ENCODE results near the gene HNF4A.
A peak's percentile ranks its signal among the peaks of the same experiment; 100 is the strongest.

HNF4A gene

DNA sequence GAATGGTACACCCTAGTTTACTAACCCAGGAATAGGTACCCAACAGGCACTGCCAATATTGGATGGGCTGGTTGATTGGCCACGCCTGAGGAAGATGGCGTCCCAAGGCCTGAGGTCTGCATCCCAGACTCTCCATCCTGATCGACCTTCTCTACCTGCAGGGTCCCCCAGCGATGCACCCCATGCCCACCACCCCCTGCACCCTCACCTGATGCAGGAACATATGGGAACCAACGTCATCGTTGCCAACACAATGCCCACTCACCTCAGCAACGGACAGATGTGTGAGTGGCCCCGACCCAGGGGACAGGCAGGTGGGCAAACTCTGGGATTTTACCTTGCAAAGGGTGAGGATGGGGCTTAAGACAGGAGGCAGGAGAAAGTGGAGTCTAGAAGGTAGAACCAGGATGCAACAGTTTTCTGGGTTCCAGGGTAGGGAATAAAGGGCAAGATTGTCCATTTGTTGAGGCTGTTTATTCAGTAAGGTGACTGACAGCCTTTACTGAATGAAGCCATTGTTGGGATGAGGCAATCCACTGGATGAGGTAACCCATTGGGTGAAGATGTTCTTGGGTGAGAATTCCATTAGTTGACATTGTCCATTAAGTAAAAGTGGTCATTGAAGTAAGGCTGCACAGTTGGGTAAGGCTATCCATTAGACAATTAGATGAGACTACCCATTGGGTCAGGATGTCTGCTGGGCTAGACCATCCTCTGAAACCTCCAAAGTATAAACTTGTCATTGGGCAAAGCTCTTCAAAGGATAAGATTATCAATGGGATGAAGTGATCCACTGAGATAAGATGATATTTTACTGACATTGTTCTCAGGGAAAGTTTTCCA lies 72.9 kb downstream of the HNF4A start:
- DNase-seq, result no peak

DNA sequence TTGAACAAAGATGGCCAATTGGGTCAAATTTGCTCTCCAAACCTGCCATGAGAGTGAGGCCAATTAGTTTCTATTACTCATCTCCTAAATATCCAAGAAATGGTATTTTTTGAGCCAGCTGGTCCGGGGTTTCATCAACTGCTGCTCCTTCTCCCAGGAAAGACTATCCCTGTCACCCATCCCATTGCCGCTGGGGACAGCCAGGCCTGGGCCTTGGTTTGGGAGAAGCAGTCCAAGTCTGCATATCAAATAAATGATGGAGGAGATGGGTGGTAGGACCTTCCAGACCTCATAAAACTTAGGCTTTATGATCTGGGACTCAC lies 73.5 kb downstream of the HNF4A start:
- no peak for DNase-seq

DNA sequence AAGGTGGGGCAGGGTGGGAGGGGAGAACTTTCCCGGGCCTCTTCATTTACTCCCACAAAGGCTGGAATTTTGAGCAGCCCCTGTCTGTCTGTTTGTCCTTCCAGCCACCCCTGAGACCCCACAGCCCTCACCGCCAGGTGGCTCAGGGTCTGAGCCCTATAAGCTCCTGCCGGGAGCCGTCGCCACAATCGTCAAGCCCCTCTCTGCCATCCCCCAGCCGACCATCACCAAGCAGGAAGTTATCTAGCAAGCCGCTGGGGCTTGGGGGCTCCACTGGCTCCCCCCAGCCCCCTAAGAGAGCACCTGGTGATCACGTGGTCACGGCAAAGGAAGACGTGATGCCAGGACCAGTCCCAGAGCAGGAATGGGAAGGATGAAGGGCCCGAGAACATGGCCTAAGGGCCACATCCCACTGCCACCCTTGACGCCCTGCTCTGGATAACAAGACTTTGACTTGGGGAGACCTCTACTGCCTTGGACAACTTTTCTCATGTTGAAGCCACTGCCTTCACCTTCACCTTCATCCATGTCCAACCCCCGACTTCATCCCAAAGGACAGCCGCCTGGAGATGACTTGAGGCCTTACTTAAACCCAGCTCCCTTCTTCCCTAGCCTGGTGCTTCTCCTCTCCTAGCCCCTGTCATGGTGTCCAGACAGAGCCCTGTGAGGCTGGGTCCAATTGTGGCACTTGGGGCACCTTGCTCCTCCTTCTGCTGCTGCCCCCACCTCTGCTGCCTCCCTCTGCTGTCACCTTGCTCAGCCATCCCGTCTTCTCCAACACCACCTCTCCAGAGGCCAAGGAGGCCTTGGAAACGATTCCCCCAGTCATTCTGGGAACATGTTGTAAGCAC lies 74.1 kb downstream of the HNF4A start:
- no peak for DNase-seq

DNA sequence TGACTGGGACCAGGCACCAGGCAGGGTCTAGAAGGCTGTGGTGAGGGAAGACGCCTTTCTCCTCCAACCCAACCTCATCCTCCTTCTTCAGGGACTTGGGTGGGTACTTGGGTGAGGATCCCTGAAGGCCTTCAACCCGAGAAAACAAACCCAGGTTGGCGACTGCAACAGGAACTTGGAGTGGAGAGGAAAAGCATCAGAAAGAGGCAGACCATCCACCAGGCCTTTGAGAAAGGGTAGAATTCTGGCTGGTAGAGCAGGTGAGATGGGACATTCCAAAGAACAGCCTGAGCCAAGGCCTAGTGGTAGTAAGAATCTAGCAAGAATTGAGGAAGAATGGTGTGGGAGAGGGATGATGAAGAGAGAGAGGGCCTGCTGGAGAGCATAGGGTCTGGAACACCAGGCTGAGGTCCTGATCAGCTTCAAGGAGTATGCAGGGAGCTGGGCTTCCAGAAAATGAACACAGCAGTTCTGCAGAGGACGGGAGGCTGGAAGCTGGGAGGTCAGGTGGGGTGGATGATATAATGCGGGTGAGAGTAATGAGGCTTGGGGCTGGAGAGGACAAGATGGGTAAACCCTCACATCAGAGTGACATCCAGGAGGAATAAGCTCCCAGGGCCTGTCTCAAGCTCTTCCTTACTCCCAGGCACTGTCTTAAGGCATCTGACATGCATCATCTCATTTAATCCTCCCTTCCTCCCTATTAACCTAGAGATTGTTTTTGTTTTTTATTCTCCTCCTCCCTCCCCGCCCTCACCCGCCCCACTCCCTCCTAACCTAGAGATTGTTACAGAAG lies 75.0 kb downstream of the HNF4A start:
- no peak for DNase-seq

DNA sequence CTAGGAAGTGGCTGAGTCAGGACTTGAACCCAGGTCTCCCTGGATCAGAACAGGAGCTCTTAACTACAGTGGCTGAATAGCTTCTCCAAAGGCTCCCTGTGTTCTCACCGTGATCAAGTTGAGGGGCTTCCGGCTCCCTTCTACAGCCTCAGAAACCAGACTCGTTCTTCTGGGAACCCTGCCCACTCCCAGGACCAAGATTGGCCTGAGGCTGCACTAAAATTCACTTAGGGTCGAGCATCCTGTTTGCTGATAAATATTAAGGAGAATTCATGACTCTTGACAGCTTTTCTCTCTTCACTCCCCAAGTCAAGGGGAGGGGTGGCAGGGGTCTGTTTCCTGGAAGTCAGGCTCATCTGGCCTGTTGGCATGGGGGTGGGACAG lies 75.6 kb downstream of the HNF4A start:
- DNase-seq, result no peak

DNA sequence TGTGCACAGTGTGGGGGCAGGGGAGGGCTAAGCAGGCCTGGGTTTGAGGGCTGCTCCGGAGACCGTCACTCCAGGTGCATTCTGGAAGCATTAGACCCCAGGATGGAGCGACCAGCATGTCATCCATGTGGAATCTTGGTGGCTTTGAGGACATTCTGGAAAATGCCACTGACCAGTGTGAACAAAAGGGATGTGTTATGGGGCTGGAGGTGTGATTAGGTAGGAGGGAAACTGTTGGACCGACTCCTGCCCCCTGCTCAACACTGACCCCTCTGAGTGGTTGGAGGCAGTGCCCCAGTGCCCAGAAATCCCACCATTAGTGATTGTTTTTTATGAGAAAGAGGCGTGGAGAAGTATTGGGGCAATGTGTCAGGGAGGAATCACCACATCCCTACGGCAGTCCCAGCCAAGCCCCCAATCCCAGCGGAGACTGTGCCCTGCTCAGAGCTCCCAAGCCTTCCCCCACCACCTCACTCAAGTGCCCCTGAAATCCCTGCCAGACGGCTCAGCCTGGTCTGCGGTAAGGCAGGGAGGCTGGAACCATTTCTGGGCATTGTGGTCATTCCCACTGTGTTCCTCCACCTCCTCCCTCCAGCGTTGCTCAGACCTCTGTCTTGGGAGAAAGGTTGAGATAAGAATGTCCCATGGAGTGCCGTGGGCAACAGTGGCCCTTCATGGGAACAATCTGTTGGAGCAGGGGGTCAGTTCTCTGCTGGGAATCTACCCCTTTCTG lies 76.2 kb downstream of the HNF4A start:
- DNase-seq, result no peak

DNA sequence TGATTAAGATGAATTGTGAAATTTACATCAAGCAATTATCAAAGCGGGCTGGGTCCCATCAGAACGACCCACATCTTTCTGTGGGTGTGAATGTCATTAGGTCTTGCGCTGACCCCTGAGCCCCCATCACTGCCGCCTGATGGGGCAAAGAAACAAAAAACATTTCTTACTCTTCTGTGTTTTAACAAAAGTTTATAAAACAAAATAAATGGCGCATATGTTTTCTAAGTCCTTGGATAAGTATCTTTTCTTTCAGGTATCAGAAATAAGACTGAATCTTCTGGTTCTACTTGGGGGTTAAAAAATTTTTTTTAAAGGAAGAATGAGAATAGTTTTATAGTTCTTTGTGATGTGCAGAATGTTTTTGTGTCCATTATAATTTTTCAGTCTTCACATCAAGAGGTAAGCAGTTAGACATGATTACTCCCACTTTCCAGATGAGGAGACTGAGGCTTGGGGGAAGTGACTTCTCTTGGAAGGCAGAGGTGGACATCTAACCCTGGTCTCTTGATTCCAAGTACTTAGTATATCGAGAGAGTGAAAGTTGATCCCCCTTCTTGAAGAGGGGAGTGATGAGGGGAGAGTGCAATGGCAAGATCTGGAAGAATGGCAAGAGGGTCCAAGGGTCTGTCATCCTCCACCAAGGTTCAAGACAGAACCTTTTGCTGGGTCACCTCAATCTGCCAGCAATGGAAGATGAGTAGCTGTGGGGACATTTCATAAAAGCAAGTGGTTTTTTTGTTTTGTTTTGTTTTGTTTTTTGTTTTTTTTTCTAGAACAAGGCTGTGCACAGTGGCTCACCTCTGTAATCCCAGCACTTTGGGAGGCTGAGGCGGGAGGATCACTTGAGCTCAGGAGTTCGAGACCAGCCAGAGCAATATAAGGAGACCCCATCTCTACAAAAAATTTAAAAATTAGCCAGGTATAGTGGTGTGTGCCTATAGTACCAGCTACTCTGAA lies 77.4 kb downstream of the HNF4A start:
- no peak for DNase-seq

DNA sequence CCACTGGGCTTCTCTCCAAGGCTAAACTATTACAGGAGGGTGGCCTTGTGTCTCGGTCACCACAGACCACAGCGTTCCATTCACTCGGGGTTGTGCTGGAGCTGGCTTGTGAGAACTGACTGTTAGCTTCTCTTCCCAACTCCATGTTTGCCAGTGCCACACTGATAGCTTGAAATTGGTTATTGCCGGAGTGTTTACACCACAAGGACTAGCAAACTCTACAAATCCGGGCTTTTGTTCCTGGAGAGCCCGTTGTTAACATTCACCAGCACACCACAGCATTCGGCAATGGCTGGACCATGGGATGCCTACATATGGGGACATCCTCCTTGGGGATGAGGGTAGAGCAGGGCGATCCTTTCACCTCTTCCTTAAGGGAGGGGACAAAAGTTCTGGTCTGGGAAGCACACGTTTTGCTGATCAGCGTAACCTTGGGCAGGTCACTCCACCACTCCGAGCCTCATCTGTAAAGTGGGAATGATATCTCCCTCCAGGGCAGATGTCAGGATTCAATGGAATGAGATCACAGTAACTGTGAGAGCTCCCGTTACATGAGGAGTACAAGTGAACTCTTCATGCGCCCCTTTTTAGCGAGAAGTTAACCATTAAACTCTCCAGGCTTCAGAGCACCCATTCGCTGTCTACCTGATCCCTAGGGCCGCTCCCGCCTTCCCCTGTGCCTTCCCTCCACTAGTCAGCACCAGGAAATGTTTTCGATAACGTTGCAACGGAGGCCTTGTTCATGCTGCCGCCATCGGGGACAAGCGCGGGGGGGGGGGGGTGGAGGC lies 78.4 kb downstream of the HNF4A start:
- DNase-seq, result no peak

DNA sequence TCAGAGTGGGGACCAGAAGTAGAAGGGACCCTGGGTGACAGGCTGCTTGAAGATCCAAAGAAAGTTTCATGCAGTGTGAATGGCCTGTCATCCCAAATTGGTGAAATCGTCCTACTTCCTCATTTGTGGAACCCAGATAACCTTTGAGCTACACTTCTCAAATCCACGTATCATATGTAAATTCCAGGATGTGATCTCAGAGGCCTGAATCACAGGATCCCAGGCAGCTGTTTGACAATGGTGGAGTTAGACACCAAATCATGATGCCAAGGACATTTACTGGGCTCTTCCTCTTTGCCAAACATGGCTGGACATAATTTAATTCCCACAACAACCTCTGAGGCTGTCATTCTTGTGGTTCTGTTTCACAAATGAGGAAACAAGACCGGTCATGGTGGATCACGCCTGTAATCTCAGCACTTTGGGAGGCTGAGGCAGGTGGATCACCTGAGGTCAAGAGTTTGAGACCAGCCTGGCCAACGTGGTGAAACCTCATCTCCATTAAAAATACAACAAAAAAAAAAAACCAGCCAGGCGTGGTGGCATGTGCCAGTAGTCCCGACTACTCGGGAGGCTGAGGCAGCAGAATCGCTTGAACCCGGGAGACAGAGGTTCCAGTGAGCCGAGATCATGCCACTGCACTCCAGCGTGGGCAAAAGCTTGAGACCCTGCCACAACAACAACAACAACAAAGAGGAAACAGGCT lies 80.3 kb downstream of the HNF4A start:
- DNase-seq, result no peak

DNA sequence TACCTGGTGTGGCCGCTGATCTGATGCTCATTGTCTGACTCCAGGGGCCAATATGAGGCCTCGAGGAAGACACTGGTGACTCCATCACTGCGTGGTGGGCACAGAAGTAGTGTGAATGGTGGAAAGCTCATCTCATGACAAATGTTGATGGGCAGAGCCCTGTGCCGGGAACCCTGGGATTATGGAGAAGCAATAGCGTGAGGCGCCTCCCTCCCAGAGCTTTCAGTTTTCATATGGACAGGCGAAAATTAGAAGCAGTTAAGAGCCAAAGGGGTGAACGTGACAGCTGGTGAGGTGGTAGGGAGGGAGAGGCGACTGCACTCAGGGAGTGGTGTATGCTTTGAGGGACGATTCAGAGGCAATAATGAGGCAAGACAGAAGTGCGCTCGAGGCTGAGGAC lies 80.9 kb downstream of the HNF4A start:
- DNase-seq, result no peak

DNA sequence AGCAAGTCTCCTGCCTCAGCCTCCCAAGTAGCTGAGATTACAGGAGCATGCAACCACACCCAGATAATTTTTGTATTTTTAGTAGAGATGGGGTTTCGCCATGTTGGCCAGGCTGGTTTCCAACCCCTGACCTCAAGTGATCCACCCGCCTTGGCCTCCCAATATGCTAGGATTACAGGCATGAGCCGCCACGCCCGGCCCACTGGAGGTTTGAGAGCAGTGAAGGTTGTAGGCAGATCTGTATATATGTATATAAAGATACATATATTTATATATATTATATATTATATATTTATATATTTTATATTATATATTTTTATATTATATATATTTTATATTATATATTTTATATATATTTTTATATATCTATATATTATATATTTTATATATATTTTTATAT lies 82.0 kb downstream of the HNF4A start:
- no peak for DNase-seq

DNA sequence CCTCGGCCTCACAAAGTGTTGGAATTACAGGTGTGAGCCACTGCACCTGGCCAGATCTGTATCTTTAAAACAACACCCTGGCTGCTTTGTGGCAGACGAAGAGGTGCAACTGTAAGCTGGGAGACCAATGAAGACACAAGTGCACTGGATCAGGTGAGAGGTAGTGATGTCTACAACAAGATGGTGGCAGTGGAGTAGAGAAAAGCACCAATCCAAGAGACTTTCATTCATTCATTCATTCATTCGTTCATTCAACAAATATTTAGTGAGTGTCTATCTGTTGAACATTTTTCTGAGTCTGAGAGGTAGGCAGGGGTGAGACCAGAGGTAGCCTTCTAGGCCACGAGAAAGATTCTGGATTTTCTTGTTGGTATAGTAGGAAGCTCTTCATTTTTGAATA lies 83.3 kb downstream of the HNF4A start:
- no peak for DNase-seq

DNA sequence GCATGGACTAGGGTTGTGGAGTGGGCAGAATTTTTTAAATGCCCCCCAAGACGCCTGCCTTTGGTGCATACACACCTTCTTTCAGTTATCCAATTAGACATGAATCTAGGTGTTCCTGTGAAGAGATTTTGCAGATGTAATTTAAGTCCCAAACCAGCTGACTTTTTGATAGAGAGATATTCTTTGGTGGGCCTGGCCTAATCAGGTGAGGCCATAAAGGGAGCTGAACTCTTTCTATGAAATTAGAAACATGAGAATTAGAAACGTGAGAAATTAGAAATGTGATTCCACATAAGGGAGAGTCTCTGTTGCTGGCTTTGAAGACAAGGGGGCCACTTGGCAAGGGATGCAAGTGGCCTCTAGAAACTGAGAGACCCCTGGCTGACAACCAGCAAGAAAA lies 83.8 kb downstream of the HNF4A start:
- no peak for DNase-seq

DNA sequence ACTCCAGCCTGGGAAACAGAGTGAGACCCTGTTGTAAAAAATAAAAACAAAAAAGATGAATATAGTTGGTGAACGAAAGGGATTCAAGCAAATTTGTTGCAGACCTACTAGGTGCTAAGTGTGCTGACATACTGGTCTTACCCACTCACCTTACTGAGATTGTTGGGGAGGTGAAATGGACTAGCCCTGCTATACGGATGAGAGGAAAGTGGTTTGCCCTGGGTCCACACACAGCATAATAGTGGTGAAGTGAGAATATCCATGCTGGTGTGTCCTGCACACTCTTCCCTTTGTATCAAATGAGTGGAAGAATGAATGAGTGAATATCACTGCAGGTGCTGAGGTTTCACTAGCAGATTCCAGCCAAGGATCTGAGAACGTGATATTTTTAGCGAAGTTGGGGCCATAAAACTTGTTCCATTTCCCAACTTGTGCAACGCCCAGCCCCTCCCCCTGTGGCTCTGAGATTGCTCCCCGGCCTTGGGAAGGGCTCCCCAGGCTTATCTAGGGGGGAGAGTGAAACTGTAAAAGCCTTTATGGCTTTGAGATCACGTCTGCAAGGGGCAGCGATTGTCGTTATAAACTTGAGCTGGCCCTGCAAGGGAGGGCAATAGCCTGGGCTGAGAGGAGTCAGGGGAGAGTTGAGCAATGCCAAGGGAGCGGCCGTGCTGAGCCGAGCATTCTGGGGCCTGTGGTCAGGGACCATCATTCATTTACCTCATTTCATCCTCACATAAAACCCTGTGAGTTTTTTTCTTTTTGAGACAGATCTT lies 87.0 kb downstream of the HNF4A start:
- no peak for DNase-seq

DNA sequence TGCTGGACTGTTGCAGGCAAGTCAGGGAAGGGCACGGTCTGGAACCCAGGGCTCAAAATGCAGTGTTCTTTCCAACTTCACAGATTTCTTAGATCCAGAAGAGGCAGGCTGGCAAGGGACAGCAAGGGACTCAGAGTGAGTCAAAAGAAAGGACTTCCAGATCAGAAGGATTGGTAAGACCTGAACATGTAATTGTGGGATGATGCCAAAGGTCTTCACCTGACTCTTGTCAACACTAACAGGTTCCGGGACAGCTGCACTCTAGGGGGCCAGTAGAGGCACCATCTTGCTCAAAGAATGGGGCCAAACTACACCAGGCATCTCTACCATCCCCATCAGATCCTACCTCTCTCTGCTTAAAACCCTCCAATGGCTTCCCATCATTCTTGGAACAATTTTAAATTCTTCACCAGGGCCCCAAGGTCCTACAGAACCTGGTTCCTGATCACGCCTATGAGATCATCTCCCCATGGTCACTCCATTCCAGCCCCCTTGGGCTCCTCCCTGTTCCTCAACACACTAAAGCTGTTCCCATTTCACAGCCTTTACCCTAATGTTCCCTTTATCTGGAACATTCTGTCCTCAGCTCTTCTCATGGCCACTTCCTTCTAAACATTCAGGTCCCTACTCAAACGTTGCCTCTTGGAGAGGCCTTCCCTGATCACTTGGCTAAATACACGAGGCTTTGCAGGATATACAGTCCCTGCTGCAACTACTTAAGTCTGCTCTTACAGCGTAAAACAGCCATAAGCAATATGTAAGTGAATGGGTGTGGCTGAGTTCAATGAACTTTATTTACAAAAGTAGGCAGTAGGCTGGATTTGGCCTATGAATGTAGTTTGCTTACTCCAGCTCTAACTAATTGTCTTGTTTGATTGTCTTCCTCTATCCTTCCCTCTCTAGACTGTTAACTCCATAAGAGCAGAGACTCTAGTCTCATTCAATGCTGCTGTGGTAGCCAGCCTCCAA lies 90.5 kb downstream of the HNF4A start:
- DNase-seq, result no peak

DNA sequence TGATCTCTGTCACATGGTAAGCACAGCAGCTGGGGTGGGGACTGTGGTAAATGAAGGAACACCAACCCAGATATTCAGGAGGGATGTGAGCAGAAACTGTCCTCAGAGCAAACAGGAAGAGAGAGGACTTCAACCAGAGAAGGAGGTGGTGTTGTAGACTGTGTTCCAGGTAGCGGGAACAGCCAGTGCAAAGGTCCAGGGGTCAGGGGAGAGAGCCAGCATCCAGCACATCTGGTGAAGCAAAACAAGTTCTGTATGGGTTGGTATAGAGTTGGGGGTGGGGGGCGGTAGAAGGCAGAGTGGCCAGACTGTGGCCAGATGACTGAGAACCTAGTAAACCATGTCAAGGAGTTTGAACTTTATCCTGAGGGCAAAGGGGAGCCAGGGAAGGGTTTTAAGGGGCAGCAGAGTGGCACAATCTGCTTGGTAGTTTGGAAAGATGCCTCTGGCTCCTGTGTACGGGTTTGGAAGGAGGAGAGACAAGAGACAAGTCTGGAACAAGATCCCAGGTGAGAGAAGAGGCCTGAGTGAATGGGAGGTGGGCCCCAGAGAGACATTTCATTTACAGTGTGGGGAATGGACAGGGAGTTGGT lies 92.4 kb downstream of the HNF4A start:
- no peak for DNase-seq

DNA sequence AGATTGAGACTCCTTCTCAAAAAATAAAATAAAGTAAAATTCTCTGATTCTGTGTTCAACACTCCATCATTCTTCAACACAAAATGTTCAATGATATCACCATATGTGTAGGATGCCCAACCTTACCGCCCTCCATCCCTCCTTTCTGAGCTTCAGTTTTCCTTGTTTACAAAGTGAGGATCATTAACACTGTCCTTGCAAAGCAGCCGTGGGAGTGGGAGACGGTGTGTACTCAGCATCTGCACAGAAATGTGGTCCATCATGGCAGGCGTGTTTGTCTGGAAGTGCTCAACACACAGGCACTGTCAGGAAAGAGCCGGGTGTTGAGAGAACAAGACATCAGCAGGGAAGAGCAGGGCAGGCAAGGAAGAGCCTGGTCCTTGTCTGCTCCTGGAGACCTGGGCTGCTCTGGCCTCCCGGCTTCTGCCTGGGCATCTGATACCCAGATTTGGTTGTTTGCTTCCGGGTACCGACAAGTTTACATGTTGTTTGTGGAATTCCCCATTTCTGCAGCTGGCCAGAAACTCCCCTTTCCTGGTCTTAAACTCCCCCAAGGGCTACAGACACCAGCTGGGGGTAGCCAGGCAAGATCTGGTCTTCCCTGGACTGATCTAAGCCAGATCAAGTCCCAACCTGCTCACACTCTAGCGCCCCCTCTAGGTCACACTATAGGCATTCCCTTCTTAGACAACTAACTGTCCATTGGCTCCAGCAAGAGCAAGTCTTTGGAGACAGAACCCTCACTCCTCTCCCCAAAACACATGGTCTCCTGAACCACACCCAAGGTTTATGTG lies 93.5 kb downstream of the HNF4A start:
- peak in 1 of 2 experiments; percentile 41 for DNase-seq
